Left cardiac atrium (tissue), 4 donors: ENCODE data around the gene LSM5. TPM values are rescaled to one million over a fixed set of nuclear protein-coding genes. Genes with fewer than 3 reads are reported as not detected.
"Not testable (repeated sequence)": the region's sequence is repeated elsewhere in the genome, so short reads cannot be mapped to it uniquely, and the experiment has no call there.

ENCODE experiments used
- ATAC-seq, 2 donors: fragments of 200-7000 bp; cut with Tn5 transposase; one replicate each; pipeline ENCODE4 v1.9.1; 2020; ENCODE audit warnings: mild to moderate bottlenecking in 2 of 2, moderate library complexity in 2 of 2
- DNase-seq: peaks from one replicate; pipeline ENCODE4 v3.0.0-alpha.2; 2020
- intact Hi-C, 2 donors: fragments of 100-400 bp; cut with DNase I; formaldehyde crosslinking; loops; one replicate each; pipeline versions ENCODE4 v1.14.1 to v1.15.1; 2022 to 2023
- total RNA-seq, 2 donors: library from RNA; stranded (reverse); fragmentation: NEBNext Ultra II Directional; extraction: Animal tissue kit (Norgen Biotek cat#: 25700); gene quantifications; one replicate each; pipeline ENCODE4 v1.2.1, GENCODE V29; 2021
- donor health status: DM: no; HTN: yes; CAD: no.
- donor health status: DM: no; HTN: yes; CAD: no; lungs with severe emphysema.
- donor health status: DM: yes; HTN: yes; CAD: no.
- donor health status: Dilated cardiomyopathy.

LSM5 gene
- total RNA-seq, 2 donors from 2014 or later, result 36.4 to 44.3 TPM

- intact Hi-C loops, result loop anchor here in 1 of 2 donors (10.0 kb wide), 1 partner anchor 249 kb away; no protein-coding TSS in a partner anchor
- DNase-seq (no peak), ATAC-seq (no peak)
Measured at GRCh38 chr7:32474008-32474407, 16.2 kb downstream of the LSM5 start.

GRCh38 chr7:32472015-32472414, 18.2 kb downstream of the LSM5 start:
- intact Hi-C loops, result loop anchor here in 1 of 2 donors (10.0 kb wide), 1 partner anchor 247 kb away; no protein-coding TSS in a partner anchor
- no peak for ATAC-seq
- DNase-seq, result no peak

- no peak for ATAC-seq
- no peak for DNase-seq
- intact Hi-C loops, result loop anchor here in 1 of 2 donors (10.0 kb wide), 1 partner anchor 246 kb away; no protein-coding TSS in a partner anchor
Measured at GRCh38 chr7:32470871-32471270, 19.3 kb downstream of the LSM5 start.

- intact Hi-C loops, result loop anchor here in 1 of 2 donors (10.0 kb wide), 1 partner anchor 245 kb away; no protein-coding TSS in a partner anchor
- ATAC-seq, DNase-seq: not testable (repeated sequence)
Measured at GRCh38 chr7:32470004-32470403, 20.2 kb downstream of the LSM5 start.

GRCh38 chr7:32464641-32465416, 25.4 kb downstream of the LSM5 start:
- ATAC-seq, result not testable (repeated sequence)

GRCh38 chr7:32462977-32463376, 27.2 kb downstream of the LSM5 start:
- ATAC-seq, result no peak
- DNase-seq, result no peak
- intact Hi-C loops, result no loop called here

More at GRCh38 chr7:32464641-32465416, 25.4 kb downstream of the LSM5 start:
- DNase-seq, intact Hi-C loops: not testable (repeated sequence)

GRCh38 chr7:32462451-32462850, 27.7 kb downstream of the LSM5 start:
- DNase-seq, result no peak
- ATAC-seq, result no peak
- intact Hi-C loops, result no loop called here

GRCh38 chr7:32461484-32461883, 28.7 kb downstream of the LSM5 start:
- ATAC-seq (no peak), DNase-seq (no peak)
- intact Hi-C loops, result no loop called here

GRCh38 chr7:32459788-32460187, 30.4 kb downstream of the LSM5 start:
- ATAC-seq (no peak), DNase-seq (no peak)
- intact Hi-C loops, result no loop called here

- ATAC-seq (no peak), DNase-seq (no peak)
- intact Hi-C loops, result no loop called here
Measured at GRCh38 chr7:32458025-32458424, 32.2 kb downstream of the LSM5 start.

GRCh38 chr7:32453341-32454011, 36.7 kb downstream of the LSM5 start:
- no peak for ATAC-seq
- intact Hi-C loops, result no loop called here
- DNase-seq, result no peak

GRCh38 chr7:32447218-32447617, 43.0 kb downstream of the LSM5 start:
- no peak for ATAC-seq
- no peak for DNase-seq
- intact Hi-C loops, result no loop called here

- no peak for DNase-seq
- ATAC-seq, result no peak
- intact Hi-C loops, result no loop called here
Measured at GRCh38 chr7:32436146-32436928, 53.8 kb downstream of the LSM5 start.

Other genes starting within 250 kb of the LSM5 start
- 10 to 100 TPM; 14.6 to 24.1 TPM for gene AVL9, start 5.1 kb upstream of the LSM5 start, total RNA-seq